NCI-H146 treated with DMSO at 0.1 percent for 48 hours (cell line): Measurements from ENCODE around the gene TSPEAR.

Source experiments
- DNase-seq: peaks from one replicate; lab custom pipeline; 2025; ENCODE audit not compliant: unreplicated experiment; lab: John Stamatoyannopoulos, UW

The TSPEAR gene

GRCh38 chr21:44711327-44712202 lies at the start of gene TSPEAR:
Gene TSPEAR (minus strand): TSS chr21:44711572. CDS start chr21:44711514, 58 bp downstream.
- DNase-seq = peak; percentile 63

DNA sequence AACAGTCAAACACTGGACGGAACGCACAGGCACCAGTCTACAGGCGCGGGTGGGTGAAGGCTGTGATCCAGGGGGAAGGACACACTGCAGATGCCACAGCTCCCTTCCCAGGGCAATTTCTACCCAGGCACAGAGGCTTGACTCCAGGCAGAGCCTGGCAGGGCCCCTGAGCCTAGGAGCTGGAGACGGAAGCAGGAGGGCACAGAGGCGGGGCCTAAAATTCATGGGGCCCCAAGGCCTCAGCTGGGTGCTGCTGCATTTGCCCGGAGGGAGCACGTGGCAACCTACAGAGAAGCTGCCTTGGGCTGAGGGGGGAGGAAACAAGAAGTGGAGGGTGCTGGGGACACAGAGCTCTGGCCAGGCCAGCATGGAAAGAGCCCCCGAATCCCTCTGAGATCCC lies 49.0 kb upstream of the TSPEAR start:
- no peak for DNase-seq

DNA sequence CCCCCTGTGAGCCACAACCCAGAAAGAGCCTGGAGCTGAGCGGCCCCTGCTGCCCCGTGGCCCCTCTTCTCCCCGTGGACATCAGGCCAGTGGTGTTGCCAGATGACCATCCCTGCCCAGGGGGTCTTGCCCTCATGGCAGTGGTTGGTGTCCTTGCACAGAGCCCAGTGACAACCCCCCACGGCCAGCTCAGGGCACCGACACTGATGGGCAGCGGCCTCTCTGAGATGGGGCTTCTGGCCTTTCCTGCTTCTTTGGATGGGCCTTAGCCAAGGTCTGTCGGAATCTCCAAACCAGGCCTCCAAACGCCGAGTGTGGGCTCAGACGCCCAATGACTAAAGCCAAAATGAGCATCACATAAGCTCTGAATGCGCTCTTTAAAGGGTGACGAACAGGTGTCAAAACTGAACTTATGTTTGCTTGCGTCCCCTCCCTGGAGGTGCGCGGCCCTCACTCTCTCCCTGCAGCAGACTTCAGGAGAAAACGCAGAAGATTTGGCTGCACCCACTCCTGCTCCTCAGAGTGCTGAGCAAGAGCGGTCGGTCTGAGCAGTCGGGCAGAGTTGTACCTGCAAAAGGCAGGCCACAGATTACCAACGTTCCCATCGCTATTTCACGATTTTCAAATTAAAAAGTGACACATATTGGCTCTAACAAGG lies 48.4 kb upstream of the TSPEAR start:
- DNase-seq = no peak

- DNase-seq = no peak
Observed at GRCh38 chr21:44758781-44759627, 47.6 kb upstream of the TSPEAR start.

DNA sequence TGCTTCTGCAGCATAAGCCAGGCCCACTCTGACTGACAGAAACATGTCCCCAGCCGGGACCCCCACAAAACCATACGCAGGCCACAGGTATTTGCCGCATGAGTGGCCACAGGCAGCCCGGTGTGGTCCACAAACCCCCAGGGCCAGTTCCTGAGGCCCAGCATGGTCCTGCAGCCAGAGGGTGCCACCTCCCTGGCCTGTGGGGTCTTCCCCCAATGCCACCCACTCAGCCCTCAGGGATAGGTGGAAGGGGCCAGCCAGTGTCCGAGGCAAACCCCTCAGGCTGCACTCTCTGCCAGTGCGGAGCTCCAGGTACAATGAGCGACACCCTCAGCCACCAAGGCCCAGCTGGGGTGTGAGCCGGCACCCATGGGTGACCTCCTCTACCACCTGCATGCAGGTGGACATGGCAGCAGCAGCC lies 46.8 kb upstream of the TSPEAR start:
- no peak for DNase-seq

- no peak for DNase-seq
Observed at GRCh38 chr21:44757731-44758130, 46.4 kb upstream of the TSPEAR start.

DNA sequence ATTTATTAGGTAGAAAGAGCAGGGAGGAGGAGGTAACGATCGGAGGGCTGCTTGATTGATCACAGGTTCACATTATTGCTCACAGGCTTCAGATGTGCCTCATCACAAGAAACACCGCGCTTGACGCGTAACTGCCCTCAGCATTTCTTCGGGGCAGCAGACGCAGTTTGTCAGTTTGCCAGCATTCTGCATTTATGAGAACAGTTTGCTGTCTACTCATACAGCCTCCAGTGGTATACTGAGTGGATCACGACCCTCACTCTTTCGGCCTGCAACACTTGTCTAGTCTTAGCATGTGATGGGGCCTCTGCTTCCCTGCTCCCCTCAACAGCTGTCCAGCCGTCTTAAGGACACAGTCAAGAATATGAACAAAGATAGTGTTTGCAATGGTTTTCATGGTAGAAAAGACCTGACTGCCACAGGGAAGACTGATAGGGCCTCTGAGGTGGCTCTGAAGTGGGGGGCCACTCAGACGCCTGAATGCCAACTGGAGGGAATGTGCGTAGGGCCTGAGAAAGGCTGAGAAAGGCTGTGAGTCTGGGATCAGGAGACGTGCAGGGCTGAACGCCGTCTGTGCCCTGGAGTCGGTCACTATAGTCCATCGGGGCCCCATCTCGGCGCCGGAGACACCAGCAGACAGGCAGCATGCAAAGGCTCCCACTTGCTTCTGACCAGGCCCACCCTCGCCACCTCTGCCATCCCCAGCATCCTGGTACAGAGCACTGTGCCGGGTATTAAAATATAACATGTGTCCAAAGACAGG lies 45.2 kb upstream of the TSPEAR start:
- no peak for DNase-seq

GRCh38 chr21:44755227-44755626 lies 43.9 kb upstream of the TSPEAR start:
- no peak for DNase-seq

- DNase-seq = no peak
Observed at GRCh38 chr21:44753357-44753756, 42.0 kb upstream of the TSPEAR start.

GRCh38 chr21:44752671-44753235 lies 41.4 kb upstream of the TSPEAR start:
- peak; percentile 37 for DNase-seq

GRCh38 chr21:44751799-44752636 lies 40.6 kb upstream of the TSPEAR start:
- DNase-seq = no peak

GRCh38 chr21:44751186-44751798 lies 39.9 kb upstream of the TSPEAR start:
- no peak for DNase-seq

DNA sequence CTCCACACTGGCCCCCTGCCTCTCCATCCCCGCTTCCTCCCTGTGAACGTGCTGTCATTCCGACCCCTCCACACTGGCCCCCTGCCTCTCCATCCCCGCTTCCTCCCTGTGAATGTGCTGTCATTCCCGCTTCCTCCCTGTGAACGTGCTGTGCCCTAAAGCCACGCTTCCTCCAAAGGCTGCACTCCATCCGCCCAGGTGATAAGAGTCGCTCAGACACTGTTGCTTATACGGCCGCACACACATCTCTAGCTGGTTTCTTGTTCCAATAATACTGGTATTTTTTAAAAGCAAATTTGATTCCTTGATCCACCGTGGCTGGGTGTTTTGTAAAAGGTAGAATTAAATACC lies 39.3 kb upstream of the TSPEAR start:
- no peak for DNase-seq

DNA sequence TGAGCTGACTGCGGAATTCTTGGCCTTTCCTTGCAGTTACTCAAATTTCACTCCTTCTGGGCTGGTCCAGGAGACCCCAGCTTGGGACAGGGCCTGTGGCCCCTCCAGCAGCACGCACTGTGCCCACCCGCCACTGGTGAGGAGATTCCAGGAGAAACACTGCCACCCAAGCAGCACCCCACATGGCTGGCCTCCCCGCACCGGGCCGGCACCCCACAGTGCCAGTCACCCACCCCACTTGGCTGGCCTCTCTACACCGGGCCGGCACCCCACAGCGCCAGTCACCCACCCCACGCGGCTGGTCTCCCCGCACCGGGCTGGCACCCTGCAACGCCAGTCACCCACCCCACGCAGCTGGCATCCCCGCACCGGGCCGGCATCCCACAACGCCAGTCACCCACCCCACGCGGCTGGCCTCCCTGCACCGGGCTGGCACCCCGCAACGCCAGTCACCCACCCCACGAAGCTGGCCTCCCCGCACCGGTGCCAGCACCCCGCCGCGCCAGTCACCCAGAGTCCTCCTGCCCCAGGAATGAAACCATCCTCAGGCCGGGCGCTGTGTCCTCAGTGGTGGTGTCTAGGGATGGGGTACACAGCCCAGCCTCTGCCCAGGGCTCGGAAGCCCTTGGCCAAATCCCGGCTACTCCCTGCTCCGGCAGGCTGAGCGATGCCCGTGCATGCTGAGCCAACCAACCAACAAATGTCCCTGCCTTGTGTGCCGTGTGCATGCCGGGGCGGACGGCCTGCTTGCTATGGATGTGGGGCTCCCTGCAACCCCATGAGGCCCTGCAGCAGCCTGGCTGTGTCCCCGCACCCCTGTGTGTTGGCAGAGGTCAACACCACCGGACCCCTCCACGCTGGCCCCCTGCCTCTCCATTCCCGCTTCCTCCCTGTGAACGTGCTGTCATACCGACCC lies 38.6 kb upstream of the TSPEAR start:
- no peak for DNase-seq

DNA sequence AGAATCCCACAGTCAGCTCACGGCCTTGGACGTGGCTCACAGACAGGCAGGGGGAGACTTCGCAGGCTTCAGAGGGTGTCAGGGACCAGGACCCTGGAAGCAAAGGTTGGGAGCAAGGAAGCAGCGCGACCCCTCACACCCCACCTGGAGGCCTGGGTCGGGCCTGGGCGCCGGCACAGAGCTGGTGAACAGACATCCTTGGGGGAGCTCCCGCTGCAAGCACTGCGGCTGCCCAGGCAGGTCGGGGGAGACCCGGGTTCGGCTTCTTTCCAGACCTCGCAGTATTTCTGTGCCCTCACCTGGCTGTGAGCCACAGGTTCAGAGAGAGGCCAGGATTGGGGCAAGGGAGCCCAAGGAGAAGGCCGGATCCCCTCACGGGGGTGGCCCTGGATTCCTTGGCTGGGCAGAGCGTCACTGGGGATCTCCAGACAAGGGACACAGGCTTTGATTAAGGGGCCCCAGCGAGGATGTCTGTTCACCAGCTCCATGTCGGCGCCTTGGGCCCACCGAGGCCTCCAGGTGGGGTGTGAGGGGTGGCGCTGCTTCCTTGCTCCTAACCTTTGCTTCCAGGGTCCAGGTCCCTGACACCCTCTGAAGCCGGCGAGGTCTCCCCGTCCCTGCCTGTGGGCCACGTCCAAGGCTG lies 37.9 kb upstream of the TSPEAR start:
- no peak for DNase-seq

DNA sequence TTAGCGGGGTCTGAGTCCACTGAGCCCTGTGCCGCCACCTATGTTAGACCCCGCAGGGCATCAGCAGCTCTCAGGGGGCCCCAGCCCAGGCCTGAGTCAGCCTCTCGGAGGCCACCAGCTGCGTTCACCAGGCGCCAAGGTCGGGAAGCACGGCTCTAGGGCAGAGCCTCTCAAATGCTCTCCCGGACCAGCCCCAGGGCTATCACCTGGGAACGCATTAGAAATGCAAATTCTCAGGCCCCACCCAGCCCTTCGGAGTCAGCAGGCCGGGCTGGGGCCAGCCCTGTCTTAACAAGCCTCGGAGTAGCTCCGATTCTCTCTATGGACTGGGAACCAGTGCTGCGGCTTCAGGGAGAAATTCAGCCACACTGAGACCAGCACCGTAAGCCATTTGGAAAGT lies 37.2 kb upstream of the TSPEAR start:
- peak; percentile 15 for DNase-seq

DNA sequence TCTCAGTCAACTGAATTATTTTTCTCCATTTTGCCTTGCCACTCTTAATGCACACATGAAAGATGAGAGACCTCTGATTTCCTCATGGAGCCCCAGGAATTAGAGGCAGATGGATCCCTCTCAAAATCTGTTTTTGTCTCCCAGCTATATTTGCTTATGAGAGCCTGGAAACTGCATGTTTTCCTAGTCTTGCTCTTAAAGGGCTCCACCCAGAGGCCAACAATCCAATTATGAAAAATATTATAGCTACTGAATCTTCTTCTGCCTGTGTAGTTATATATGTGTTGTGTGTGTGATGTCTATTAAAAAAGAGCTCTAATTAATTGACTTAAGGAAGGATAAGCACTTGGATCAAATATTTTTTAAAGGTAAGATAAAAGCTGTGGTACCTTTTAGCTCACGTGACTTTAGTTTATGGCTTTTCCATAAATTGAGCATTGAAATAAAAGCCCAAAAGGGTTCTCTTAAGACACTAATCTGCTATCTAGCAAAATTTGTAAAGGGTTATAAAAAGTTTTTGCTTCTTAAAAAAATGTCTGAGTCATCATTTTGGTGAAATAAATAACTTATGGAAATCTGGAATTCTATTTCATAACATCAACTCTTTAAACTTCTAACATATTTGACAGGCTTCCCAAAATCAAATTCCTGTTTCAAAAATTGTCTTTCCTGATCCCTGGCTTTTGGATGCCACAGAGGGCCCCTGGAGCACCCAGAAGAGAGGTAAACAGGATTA lies 31.2 kb upstream of the TSPEAR start:
- peak; percentile 25 for DNase-seq
